NCI-H748 (cell line): Measurements from ENCODE around the gene SGMS2.

Experiments
- DNase-seq: peaks from one replicate; lab custom pipeline; 2025; ENCODE audit not compliant: unreplicated experiment; lab: John Stamatoyannopoulos, UW

Gene SGMS2

GRCh38 chr4:107828315-107829090 lies 3.8 kb downstream of the SGMS2 start:
- DNase-seq, result no peak

- no peak for DNase-seq
These were observed 6.4 kb downstream of the SGMS2 start for GRCh38 chr4:107831140-107831539.

GRCh38 chr4:107832275-107832807 lies 7.6 kb downstream of the SGMS2 start:
- DNase-seq, result no peak

GRCh38 chr4:107834241-107834794 lies 9.6 kb downstream of the SGMS2 start:
- DNase-seq, result no peak

- no peak for DNase-seq
These were observed 10.7 kb downstream of the SGMS2 start for GRCh38 chr4:107835406-107835805.

- DNase-seq, result no peak
These were observed 12.6 kb downstream of the SGMS2 start for GRCh38 chr4:107837317-107837716.

GRCh38 chr4:107837776-107838618 lies 13.3 kb downstream of the SGMS2 start:
- DNase-seq, result no peak

GRCh38 chr4:107838861-107839565 lies 14.3 kb downstream of the SGMS2 start:
- DNase-seq, result no peak

- peak; percentile 39 for DNase-seq
These were observed 18.7 kb downstream of the SGMS2 start for GRCh38 chr4:107843391-107843790.

- DNase-seq, result no peak
These were observed 20.9 kb downstream of the SGMS2 start for GRCh38 chr4:107845681-107846080.

- DNase-seq, result no peak
These were observed 25.7 kb downstream of the SGMS2 start for GRCh38 chr4:107850438-107850837.

- DNase-seq, result no peak
These were observed 29.0 kb downstream of the SGMS2 start for GRCh38 chr4:107853444-107854355.

GRCh38 chr4:107854356-107855022 lies 29.8 kb downstream of the SGMS2 start:
- no peak for DNase-seq

GRCh38 chr4:107855723-107856122 lies 31.0 kb downstream of the SGMS2 start:
- DNase-seq, result no peak

- DNase-seq, result no peak
These were observed 32.2 kb downstream of the SGMS2 start for GRCh38 chr4:107856901-107857300.

GRCh38 chr4:107857741-107858140 lies 33.0 kb downstream of the SGMS2 start:
- no peak for DNase-seq

- no peak for DNase-seq
These were observed 33.5 kb downstream of the SGMS2 start for GRCh38 chr4:107858158-107858742.

- peak; percentile 78 for DNase-seq
These were observed 37.9 kb downstream of the SGMS2 start for GRCh38 chr4:107862658-107863057.

- DNase-seq, result no peak
These were observed 38.7 kb downstream of the SGMS2 start for GRCh38 chr4:107863416-107863815.
